GM18951 (cell line): Measurements from ENCODE around the gene ZC3H18.
"Not testable (repeated sequence)": the region's sequence is repeated elsewhere in the genome, so short reads cannot be mapped to it uniquely, and the experiment has no call there.

ENCODE experiments used
- POLR2A ChIP-seq: IDR thresholded peaks from 4 replicates; pipeline ENCODE4 v1.6.1; 2011; ENCODE audit warnings: mild to moderate bottlenecking; ENCODE audit not compliant: insufficient read length, insufficient read depth; ENCODE audit errors: extremely low read depth
- in situ Hi-C: fragments of 300-500 bp; cut with MboI; formaldehyde crosslinking; loops from one replicate; pipeline ENCODE4 v1.12.0; 2022; ENCODE audit warnings: low sequenced_read_pairs, mixed read lengths, inconsistent platforms; ENCODE audit not compliant: unreplicated experiment

Gene ZC3H18

DNA sequence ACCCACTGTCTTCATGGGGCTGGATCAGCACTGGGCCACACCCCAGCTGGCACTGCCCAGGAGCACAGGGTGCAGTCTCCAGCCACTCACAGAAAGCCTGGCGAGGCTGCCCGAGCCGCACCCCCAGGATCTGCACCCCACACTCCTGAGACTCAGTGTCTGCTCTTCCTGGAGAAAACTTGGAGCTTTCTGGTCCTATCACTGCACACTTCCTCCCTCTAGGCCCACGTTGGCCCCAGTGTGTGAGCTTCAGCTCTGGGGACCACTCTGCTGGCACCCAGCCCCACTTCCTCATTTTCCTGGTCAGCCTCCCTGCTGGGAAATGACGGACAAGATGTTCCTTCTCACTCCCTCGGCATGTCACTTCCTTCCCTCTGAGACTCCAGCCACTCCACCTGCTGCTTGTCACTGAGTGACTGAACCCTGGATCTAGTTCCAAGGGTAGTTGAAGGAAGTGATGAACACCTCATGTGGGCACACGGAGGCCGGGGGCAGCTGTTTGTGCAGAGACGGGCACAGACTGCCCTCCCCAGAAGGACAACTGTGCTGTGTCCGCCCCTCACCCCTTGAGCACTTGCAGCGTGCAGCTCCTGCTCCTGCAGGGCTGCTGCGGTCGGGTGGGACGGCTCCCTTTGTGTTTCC is 29.0 kb downstream of the ZC3H18 start:
- no peak for TF ChIP-seq POLR2A
- in situ Hi-C loops, result no loop called here

DNA sequence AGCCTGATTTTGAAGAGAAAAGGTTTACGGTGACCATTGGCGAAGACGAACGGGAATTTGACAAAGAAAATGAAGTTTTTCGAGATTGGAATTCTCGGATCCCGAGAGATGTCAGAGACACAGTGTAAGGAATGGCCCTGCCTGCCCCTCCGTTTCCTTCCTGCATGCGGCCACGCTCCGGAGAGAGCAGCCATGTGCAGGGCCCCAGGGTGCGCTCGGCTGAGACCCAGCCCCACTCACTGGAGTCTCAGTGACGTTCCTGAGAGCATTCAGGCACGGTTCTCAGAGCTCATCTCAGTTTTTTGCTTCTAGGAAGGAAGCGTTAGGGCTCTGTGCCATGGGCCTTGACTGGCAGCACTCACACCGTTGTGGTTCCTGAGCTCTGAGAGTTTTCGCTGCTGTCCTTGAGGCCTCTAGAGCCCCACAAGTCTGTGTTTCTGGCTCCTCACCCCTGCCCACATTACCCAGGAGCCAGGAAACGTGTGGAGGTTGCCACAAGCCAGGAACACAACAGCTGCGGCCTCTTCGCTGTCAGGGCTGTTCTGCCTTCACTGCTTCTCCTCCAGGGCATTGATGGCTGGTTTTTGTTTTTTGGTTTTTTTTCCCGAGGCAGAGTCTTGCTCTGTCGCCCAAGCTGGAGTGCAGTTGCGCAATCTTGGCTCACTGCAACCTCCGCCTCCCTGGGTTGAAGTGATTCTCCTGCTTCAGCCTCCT is 29.8 kb downstream of the ZC3H18 start:
- in situ Hi-C loops, result no loop called here
- TF ChIP-seq POLR2A, result no peak

DNA sequence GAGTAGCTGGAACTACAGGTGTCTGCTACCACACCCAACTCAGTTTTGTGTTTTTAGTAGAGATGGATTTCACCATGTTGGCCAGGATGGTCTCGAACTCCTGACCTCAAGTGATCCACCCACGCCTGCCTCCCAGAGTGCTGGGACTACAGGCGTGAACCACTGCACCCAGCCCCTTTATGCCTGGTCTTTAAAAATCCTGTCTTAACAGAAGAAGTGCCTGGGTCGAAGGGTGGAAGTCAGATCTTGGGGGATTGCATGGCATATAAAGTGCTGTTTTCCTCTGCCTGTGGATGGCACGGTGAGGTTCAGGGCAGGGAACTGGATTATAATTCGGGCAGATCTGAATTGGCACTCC is 30.3 kb downstream of the ZC3H18 start:
- in situ Hi-C loops, result no loop called here
- TF ChIP-seq POLR2A, result no peak

DNA sequence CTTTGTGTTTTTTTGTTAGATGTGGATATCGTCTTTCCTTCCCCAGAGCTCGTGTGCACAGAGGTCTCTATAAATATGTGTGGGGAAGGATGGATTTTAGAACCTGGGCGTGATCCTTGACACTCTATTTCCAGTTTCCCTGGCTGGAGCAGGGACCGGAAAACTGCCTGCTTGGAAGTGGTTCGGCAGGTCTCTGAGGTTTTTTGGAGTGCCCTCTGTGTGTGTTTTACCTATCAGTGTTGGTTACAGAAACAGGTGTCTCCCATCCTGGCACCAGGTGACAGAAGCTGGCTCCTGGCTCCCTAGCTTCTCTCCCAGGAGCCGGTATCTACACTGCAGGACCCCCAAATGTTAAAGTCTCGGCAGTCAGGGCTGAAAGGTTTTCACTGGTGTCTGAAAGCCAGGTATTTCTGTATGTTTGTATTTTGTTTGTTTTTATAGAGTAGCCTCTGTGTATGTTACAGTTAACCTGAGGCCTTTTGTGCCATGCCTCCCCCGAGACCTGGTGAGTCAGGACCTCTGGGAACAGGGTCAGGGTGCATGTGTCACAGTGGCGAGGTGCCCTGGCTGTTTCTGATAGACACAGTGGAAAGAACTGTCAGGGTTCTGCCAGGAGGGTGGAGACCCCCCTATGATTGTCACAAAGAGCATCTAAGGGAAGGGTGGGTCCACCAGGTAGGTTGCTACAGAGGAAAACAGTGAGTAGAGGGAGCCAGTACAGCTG is 31.3 kb downstream of the ZC3H18 start:
- in situ Hi-C loops, result no loop called here
- TF ChIP-seq POLR2A, result no peak

DNA sequence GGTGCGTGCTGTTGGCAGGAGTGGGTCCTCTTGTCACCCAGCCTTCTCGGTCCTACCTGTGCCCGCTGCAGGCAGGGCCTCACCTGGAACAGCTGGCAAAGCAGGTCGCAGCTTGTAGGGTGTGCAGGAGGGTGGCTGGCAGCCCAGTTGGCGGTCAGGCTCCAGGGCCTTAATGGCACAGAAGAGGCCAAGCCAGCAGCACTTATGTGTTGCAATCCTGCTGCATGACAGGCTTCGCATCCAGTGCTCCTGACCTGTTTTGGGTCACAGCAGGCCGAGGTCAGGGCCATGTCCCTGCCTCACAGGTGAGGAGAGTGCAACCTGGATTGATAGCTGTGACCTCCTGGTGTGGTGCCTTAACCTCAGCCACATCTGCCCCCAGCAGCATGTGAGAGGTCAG is 31.9 kb downstream of the ZC3H18 start:
- in situ Hi-C loops, result no loop called here
- no peak for TF ChIP-seq POLR2A

DNA sequence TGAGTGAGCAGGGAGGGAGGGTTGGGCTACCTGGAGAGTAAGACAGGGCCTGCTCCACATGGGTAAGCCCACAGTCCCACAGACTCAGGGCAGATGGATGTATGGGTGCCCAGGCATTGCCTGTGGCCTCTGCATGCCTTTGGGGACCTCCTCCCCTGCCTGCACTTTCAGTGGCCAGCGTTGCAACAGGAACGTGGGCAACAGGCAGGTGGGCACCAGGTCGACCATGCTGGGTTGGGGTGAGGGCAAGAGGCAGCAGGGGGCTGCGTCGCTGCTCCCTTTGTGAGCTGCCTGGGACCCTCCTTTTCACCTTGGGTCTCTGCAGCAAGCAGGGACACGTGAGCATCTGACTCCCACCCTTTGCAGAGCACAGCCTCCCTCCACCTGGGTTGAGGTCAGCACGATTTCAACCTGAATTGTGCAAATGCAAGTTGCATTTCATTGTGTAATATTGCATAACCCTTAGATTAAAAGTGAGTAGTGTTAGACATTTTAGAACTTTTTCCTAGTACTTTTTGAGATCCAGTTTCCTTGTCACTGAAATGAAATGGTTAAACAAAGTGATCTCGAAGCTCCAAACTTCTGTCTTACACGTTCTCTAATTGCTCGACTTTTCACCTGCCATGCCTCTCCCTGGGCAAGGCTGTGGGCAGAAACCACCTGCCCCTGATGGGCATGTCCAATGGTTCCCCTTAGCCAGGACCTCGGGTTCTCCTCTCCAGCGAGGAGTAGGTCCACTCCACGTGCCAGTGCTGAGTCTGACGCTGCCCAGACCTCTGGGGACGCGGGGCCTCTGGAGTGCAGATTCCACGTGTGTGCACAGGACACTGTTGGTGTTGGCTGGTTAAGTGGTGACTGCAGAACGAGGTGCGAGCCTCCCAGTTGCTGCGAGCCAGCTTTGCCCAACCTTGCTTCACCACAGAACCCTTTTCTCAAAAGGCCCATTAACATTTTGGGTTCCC is 35.3 kb downstream of the ZC3H18 start:
- TF ChIP-seq POLR2A, result no peak
- in situ Hi-C loops, result no loop called here

DNA sequence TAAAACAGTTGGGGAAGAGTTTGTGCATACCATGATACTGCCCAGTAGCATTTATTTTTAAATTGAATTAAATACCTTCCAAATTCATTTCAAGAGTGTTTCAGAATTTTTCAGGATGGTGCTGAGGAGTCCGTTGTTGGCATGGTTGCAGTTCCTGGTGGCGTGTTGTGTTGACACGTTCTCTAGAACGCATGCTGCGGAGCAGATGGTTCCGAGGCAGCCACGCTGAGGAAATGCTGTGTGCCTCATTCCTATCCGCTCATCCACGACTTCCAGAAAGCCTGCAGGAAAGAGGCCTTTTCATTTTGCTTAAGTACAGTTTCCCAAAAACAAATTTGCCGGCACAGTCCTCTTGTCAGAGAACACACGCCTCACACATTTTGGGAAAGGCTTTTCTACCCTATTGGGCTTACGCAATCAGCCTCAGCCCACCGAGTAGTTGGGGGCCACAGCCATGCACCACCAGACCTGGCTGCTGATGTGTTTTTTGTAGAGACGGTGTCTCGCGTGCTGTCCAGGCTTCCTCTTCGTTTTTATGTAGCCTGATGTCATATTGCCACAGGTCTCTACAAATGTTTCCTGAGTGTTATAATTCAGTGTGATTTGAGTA is 36.0 kb downstream of the ZC3H18 start:
- in situ Hi-C loops, result no loop called here
- no peak for TF ChIP-seq POLR2A

DNA sequence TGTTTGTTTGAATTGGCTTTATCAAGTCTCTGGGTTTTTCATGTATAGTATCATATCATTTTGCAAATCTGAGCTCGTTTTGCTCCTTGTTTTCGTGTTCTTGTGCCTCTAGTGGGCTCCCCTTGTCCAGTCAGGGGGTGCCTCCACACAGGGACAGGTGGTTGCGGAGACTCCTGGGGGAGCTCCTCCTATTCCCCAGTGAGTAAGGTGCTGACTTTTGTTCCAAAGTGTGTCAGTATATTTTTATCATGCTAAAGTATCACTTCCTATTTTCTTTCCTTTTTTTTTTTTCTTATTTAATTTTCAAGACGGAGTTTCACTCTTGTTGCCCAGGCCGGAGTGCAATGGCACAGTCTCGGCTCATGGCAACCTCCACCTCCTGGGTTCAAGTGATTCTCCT is 37.9 kb downstream of the ZC3H18 start:
- no peak for TF ChIP-seq POLR2A
- in situ Hi-C loops, result no loop called here

DNA sequence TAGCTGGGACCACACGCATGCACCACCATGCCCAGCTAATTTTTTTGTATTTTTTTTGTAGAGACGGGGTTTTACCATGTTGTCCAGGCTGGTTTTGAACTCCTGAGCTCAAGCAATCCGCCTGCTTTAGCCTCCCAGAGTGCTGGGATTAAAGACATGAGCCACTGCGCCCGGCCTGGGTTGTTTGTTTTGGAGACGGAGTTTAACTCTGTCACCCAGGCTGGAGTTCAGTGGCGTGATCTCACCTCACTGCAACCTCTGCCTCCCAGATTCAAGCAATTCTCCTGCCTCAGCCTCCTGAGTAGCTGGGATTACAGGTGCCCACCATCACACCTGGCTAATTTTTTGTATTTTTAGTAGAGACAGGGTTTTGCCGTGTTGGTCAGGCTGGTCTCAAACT is 39.2 kb downstream of the ZC3H18 start:
- in situ Hi-C loops, result not testable (repeated sequence)

DNA sequence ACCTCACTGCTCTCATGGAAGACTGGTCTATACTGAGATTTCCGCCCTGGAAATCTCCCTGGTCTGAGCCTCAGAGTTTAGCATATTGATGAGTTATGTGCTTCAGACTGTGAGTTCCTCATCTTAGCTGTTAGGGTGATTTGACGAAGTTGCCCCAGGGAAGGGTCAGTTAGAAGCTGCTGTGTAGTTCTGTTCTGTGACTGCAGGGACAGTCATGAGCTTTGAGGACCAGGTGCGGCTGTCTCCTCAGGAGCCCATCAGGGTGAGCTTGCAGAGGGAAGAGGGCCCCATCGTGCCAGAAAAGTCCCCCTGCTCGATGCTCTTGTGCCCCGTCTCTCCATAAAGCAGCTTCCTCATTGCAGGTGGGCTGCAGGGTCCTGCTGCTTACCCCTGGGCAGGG is 39.9 kb downstream of the ZC3H18 start:
- no peak for TF ChIP-seq POLR2A
- in situ Hi-C loops, result no loop called here

DNA sequence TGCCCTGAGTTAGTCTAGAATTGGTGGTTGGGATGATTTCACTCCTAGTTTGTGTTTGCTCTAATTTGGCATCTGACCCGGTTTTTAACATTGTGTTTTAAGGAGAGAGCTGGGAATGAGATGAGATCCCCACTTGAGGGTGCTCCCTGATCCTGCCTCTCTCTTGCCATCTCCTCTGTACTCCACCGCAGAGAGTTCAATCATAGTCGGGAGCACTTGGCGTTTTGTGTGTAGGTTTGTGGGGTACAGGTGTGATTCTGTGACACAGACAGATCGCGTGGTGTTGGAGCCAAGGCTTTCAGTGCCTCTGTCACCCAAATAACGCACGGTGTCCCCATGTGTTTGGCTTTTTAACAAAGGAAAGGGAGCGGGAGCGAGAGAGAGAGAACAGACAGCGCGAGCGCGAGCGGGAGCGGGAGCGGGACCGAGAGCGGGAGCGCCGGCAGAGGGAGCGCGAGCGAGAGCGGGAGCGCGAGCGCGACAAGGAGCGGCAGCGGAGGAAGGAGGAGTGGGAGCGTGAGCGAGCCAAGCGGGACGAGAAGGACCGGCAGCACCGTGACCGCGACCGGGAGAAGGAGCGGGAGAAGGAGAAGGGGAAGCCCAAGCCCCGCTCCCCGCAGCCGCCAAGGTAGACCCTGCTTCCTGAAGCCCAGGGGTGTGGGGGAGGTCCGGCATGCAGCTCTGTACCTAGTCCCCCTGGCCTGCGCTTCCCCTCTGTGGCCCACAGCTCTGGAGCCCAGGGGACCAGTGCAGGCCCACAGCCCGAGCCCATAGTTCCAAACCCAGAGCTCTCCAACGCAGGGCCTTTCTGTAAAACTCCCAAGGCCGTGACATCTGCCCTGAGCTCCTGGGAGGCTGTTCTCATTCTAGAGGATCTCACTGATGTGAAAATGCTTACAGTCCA is 41.0 kb downstream of the ZC3H18 start:
- in situ Hi-C loops, result no loop called here

DNA sequence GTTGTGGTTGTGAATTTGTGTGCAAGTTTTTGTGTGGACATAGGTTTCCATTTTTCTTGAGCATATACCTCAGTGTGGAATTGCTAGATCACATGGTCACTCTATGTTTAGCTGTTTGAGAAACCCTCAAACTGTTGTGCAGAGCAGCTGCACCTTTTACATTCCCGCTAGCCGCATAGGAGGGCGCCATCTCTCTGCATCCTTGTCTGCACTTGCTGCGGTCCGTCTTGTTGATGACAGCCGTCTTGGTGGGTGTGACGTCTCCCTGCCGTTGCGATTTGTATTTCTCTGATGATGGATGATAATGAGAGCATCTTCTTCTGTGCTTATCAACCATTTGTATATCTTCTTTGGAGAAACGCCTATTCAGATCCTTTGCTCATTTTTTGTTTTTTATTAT is 43.1 kb downstream of the ZC3H18 start:
- TF ChIP-seq POLR2A, result no peak
- in situ Hi-C loops, result no loop called here

More for the DNA sequence above, 41.0 kb downstream of the ZC3H18 start:
- TF ChIP-seq POLR2A, result no peak
